Non-pigmented ciliary epithelial cell (primary cell): ENCODE results near the gene TNFRSF12A.
"Not testable (repeated sequence)": the region's sequence is repeated elsewhere in the genome, so short reads cannot be mapped to it uniquely, and the experiment has no call there.

Source experiments
- DNase-seq: peaks from one replicate; pipeline ENCODE4 v3.0.0-alpha.2; 2010; ENCODE audit warnings: low read depth

The TNFRSF12A gene

GRCh38 chr16:3049921-3050481, 29.8 kb downstream of the TNFRSF12A start:
- DNase-seq = no peak

GRCh38 chr16:3050487-3050886, 30.3 kb downstream of the TNFRSF12A start:
- DNase-seq = no peak

- no peak for DNase-seq
These were observed 30.8 kb downstream of the TNFRSF12A start for GRCh38 chr16:3051009-3051408.

- no peak for DNase-seq
These were observed 31.3 kb downstream of the TNFRSF12A start for GRCh38 chr16:3051494-3051893.

- not testable (repeated sequence) for DNase-seq
These were observed 32.6 kb downstream of the TNFRSF12A start for GRCh38 chr16:3052571-3053329.

- DNase-seq = not testable (repeated sequence)
These were observed 33.2 kb downstream of the TNFRSF12A start for GRCh38 chr16:3053330-3053710.

GRCh38 chr16:3054965-3055733, 35.0 kb downstream of the TNFRSF12A start:
- DNase-seq = no peak

GRCh38 chr16:3055734-3056115, 35.6 kb downstream of the TNFRSF12A start:
- DNase-seq = not testable (repeated sequence)

GRCh38 chr16:3056336-3057180, 36.4 kb downstream of the TNFRSF12A start:
- no peak for DNase-seq

- no peak for DNase-seq
These were observed 37.3 kb downstream of the TNFRSF12A start for GRCh38 chr16:3057181-3058138.

- DNase-seq = no peak
These were observed 38.2 kb downstream of the TNFRSF12A start for GRCh38 chr16:3058139-3059030.

- no peak for DNase-seq
These were observed 39.0 kb downstream of the TNFRSF12A start for GRCh38 chr16:3059041-3059722.

GRCh38 chr16:3059723-3060242, 39.6 kb downstream of the TNFRSF12A start:
- DNase-seq = no peak

GRCh38 chr16:3060339-3061127, 40.4 kb downstream of the TNFRSF12A start:
- no peak for DNase-seq

GRCh38 chr16:3062553-3062952, 42.4 kb downstream of the TNFRSF12A start:
- no peak for DNase-seq

GRCh38 chr16:3063625-3064386, 43.6 kb downstream of the TNFRSF12A start:
- DNase-seq = no peak

GRCh38 chr16:3065069-3065741, 45.0 kb downstream of the TNFRSF12A start, which contains the start of gene IL32:
Gene IL32 (plus strand): TSS chr16:3065640. CDS start chr16:3065812, 172 bp downstream.
- DNase-seq = peak; percentile 67
